Measurements from ENCODE around the gene IRAK3.
"Not testable (repeated sequence)": the region's sequence is repeated elsewhere in the genome, so short reads cannot be mapped to it uniquely, and the experiment has no call there.

Gene IRAK3

DNA sequence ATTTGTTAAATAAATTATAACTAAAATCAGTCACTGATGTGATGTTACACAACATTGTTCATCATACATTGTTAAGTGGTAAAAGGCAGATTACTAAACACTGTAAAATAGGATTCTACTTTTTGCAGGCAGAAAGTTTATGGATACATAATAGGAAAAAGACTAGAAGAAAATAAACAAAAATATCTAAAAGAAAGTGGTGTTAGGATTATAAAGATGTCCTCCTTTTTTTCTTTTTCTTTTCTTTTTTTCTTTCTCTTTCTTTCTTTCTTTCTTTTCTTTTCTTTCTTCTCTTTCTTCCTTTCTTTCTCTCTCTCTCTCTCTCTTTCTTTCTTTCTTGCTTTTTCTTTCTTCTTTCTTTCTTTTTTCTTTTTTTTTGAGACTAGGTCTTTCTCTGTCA, 73.7 kb downstream of the IRAK3 start:
- DNase-seq (ENCODE audit: low read depth): no peak

DNA sequence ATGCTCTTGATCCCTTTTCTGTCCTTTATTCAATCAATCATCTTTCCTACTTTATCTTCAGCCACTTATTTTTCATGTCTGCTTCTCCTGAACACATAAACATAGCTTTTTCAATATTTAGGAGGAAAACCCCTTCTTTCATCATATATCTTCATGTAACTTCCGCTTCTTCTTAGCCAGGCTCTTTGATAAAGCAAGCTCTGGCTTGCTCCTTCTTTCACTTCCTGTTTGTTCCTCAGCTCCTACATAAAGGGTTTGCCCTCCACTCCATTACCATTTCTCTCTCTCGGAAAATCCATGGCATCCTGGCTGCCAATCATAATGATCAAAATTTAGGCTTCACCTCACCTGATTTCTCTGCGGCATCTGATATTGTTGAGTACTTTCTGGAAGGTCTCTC, 79.5 kb downstream of the IRAK3 start:
- no peak for DNase-seq (ENCODE audit: low read depth)

DNA sequence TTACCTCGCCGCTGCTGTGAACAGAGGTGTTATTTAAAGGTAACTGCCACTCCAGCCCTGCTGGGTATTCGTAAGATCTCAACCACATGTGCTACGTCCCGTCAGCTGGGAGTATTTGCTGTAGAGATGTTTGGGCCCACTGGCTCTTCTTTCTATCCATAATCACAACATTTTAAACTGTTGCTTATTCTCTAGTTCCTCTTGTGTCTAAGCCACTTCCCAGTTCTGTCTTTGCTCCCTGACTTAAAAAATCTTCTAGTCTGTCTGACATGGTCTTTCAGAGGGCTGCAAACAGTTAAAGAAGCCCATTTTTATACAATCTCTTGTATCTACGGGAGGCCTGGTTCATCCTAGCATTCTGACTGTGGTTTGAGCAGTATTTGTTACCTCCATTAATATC, 80.1 kb downstream of the IRAK3 start:
- DNase-seq (ENCODE audit: low read depth): no peak

DNA sequence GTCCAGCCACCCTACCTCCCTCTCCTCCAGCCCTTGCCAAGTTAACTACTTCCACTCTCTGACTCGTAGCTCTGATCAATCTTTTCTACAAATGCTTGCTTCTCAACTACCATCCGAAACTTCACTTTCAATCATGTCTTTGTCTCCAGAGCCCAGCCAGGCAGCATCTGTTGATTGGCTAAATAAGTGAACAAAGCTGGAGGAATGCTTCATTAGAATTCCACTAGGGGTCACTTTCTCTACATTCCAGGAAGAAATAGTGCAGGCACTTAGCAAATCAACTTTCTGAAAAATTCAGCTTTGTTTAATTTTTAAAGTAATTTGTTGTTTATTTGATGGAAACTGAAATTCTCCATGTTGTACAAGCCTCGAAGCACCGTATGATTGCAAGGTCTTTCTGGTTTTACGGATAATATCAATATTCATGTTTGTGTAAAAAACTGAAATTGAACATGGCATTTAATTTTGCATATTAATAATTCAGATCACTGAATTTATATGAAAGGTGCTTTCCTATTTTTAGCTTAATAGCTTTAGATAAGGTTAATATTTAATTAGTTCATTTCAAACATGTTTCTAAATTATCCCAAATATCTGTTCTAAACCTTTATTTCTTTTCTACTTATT, 80.9 kb downstream of the IRAK3 start:
- DNase-seq (ENCODE audit: low read depth): no peak

DNA sequence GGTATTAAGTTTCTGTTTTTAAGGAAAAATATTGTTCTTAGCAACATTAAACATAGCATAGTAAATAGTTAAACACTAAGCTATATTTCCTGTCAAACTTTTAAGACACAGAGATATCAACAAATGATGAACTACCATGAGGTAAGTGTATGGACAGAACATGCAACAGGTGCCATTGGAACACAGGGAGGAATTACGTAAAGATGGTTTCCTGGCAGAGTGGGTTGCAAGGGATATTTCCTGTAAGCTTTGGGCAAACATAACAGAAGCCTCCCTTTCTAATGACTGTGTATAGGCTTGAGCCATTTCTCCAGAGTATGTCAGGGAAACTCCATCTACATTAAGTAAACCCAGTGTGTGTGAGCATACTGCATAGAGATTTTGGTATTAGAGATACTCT, 81.6 kb downstream of the IRAK3 start:
- no peak for DNase-seq (ENCODE audit: low read depth)

DNA sequence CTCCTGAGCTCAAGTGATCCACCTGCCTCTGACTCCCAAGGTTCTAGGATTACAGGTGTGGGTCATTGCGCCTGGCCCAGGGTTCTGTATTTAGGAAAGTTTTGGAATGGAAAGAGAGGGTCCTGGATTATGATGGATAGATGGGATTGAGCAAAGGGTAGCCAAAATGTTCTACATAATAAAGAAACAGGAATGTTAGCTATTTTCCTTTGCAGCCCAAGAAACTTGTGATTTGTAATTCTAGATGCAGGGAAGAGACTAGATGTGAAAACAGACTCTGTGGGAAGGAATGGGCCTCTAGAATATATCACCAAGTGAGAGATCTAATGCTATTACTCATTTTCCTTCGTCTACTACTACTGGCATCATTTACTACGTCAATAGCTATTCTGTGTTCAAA, 83.6 kb downstream of the IRAK3 start:
- DNase-seq (ENCODE audit: low read depth): no peak

DNA sequence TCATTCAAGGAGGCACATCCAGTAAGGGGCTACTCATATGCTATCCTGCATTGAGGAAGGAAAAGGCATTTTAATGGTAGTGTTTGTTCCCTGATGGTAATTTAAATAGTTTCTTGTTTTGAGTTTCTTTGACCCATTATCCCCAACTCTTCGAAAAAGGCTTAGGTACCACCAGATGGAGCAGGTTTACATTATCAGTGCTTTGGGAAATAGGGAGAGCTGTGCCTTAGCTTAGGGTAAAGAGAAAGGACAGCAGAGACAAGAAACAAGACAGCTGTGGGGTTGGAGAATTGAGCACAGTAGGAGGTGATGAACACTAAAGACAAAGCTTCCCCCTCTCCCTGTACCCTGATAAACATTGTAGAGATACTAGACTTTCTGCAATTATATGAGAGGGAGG, 84.1 kb downstream of the IRAK3 start:
- DNase-seq (ENCODE audit: low read depth): no peak

DNA sequence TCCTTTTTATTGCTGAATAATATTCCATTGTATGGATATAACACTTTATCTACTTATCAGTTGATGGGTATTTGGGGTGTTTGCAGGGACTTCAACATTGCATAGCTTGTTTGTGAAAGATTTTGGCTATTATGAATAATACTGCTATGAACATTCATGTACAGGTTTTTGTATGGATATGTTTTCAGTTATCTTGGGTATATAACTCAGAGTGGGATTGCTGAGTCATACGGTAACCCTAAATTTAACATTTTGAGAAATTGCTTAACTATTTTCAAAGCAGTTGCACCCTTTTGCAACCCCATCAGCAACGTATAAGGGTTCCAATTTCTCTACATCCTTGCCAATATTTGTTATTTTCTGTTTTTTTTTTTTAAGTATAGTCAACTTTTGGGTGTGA, 86.0 kb downstream of the IRAK3 start:
- DNase-seq (ENCODE audit: low read depth): no peak

DNA sequence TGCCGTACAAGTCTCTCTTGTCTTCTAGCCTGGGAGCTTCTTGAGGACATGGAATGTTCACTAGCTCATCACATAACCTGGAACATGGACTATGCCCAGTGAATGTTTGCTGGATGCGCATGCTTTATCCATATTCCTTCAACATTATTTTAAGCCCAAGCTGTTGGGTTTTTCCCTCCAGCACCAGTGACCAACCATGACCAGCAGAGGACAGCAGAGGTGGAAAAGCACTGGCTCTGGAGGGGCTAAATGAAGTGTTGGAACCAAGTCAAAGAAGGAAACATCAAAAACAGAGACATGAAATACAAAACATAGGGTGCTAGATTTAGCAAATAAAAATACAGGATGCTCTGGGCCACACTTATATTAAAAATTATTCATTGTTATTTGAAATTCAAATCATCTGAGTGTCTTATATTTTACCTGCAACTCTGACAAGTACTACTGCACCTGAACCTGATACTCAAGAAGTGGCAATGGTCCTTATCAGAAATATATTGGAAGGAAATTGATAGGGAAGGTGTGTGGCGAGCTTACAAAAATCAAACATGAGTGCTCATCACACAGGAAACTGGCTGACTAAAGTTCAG, 90.2 kb downstream of the IRAK3 start:
- DNase-seq (ENCODE audit: low read depth): peak; percentile 29

DNA sequence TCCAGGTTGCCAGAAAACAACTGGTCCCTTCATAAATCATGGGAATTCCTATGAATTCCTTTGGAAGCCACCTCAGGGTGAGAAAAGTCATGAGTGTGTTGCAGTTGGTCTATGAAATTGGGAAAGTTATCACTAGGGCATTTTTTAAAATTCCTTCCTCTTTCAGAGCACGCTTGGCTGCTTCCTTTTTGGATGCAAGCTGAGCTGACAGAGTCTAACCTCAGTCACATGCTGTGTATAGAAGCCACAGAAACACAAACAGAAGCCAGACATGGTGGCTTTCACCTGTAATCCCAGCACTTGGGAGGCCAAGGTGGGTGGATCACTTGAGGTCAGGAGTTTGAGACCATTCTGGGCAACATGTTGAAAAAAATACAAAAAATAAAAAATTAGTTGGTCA, 91.5 kb downstream of the IRAK3 start:
- DNase-seq (ENCODE audit: low read depth): no peak

DNA sequence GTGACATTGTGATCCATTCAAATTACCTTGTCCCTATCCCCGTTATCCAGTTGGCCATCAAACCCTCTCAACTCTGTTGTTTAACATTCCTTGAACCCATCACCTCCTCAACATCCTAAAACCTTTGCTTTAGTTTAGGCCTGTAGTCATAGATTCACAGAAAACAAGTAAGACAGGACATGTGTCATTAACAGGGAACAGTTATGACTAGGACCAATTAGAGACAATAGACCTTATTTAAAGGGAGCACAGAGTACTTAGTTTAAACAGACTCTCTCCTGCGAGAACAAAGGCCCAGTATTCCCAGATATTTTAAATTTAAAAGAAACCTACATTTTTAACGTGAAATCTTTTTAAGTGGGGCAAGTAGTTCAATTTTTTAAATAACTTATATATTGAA, 93.2 kb downstream of the IRAK3 start:
- DNase-seq (ENCODE audit: low read depth): no peak

DNA sequence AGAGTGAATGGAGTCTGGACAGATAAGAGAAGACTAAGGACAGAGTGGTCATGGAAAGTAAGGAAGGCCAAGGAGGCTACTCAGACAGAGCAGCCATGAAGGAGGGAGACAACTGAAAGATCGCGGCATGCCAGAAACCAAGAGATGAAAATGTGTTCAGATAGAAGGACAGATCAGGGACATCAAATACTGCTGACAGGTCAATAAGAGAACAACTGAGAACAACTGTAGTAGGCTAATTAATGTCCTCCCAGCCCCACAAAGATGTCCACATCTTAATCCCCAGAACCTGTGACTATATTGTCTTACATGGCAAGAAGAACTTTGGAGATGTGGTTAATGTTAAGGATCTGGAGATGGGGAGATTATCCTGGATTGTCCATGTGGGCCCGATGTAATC, 98.3 kb downstream of the IRAK3 start:
- DNase-seq (ENCODE audit: low read depth): no peak

DNA sequence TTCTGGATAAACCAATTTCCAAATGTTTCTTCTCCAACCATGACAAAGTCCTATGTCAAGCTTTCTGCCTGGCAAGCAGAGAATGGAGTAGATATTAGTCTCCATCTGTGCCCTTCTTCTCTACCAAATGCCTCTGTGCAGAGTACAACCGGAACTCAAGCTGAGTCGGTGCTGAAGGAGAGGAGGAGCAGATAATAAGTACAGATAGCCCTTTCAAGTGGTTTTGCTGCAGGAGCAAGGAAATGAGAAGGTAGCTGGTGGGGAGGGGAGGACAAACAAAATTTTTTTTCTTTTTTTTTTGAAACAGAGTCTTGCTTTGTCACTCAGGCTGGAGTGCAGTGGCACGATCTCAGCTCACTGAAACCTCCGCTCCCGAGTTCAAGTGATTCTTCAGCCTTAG, 99.1 kb downstream of the IRAK3 start:
- peak; percentile 25 for DNase-seq (ENCODE audit: low read depth)

DNA sequence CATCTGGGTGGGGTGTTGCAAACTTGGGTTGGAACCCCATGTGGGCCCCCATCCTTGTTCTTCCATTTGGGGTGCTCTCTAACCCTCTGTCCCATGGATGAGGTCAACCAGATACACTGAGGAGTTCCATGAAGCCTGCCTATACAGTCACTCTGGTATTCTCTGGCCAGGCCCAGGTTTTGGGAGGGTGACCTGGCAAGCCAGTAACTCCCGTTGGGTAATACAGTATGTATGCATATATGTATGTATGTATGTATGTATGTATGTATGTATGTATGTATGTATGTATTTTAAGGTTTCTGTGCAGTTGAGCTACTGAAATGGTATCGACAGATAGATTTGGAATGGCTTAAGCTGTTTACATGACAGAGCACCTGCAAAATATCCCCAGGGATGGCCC, 100.5 kb downstream of the IRAK3 start:
- DNase-seq (ENCODE audit: low read depth): no peak

DNA sequence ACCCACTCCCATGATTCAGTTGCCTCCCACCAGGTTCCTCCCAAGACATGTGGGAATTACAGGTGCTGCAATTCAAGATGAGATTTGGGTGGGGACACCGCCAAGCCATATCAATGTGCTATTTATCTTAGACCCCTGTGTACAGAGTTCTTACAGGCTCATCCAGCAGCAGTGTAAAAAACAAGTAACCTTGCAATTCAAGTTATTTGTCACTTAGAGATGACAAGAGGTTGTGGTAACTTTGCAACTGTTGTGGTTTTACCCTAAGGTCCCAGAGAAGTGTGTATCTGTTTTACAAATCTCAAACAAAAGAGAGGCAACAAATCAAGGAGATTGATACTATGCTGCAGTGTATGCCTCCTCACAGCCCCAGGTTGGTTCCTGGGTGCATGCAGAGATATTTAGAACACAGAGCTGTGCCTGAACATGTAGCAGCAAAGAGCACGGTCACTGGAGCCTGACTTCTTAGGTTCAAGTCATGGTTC, 101.7 kb downstream of the IRAK3 start:
- no peak for DNase-seq (ENCODE audit: low read depth)

DNA sequence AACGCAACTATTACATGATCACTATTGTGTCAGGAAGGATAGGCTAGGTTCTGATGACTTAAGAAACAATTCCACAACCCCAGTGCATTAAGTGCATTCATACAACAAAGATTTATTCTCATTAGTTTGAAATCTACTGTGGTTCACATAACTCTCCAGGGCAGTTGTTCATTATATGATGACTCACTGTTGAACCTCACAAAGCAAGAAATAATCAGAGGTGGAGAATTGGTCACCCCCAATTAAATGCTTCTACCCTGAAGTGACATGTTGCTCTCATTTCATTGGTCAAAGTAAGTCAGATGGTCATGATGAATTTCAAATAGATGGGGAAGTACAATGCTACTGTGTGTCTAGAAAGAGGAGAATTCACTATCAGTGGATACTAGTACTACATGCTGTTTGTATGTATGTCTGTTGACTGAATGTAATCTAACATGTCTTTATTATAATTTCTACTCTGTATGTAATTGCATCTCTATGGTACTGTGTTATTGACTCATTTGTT, 107.2 kb downstream of the IRAK3 start:
- DNase-seq (ENCODE audit: low read depth): no peak

DNA sequence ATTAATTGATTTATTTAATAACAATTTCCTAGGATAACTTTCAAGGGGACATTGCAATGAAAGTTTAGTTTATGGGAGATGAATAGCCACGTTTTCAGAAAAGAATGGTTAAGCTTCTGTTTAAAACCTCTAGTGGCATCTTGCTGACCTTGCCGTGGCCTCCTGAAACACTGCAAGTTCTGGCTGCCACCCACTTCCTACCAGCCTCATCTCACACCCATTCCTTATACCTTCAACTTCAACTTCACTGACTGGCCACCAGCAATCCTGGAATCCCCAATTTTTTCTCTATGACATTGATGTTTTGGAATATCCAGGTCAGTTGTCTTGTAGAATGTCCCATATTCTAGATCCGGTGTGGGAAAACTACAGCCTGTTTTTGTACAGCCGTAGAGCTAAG, 108.1 kb downstream of the IRAK3 start:
- DNase-seq (ENCODE audit: low read depth): no peak

DNA sequence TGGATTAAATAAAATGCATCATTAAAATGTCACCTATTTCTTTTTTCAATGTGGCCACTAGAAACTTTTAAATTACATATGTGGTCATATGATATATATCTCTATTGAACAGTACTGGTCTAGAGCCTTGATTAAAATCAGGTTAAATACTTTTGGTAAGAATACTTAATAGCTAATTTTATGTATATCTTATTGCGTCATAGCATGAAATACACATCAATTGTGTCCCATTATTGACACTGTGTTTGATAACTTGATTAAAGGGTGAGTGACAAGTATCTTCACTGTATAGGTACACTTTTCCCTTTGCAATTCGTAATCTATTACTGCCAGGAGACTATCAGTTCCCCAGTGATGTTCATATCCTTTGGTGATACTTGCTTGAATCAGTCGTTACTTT, 108.9 kb downstream of the IRAK3 start:
- no peak for DNase-seq (ENCODE audit: low read depth)

DNA sequence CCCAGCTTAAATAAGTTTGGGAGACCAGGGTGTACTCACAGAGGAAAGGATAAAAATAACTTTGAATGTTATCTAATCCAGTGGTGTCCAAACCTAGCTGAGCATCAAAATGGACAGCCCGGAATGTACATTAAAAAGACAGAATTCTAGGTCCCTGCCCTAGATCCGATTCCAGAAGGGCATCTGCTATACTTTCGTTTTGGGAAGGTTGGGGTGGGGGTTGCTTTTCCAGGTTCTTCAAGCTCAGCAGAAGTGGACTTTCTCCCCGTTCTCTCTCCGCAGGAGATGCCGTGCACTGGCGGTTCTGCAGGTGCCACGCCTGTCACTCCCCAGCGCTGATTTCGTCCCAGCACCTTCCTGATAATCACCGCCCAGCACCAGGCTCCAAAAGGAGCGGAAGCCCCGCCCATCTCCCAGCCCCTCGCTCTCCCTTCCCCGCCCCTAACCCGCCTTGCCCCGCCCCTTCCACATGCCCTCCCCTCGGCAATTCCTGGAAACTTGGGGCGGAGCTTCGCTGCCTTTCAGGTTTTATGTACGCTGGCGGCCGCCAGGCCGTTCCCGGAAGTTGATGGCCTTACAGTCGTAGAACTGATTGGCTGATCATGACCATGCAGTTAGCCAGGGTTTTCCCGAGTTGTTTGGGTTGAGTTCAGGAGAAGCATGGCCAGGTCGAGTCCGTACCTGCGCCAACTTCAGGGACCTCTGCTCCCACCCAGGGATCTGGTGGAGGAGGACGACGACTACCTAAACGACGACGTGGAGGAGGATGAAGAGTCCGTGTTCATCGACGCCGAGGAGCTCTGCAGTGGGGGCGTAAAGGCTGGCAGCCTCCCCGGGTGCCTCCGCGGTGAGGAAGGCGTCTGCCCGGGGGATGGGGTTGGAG, 113.2 kb downstream of the IRAK3 start, which contains the start of gene HELB:
HELB (plus strand) TSS at position 550 of the 883 bp plus-strand sequence; CDS start at position 661, 111 bp downstream.
- peak; percentile 98 for DNase-seq (ENCODE audit: low read depth)

DNA sequence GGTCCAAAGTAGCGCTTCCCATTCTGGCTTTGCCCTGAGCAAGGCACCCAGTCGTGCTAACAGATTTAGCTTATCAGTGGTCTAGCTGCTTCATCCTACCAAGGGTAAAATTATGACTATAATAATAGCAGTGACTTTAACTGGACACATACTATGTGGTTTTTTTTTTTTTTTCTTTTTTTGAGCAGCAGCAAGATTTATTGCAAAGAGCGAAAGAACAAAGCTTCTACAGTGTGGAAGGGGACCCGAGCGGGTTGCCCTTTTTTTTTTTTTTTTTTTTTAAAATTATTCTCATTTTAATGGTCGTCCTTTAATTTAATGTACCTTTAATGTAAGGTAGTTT, 113.8 kb downstream of the IRAK3 start:
- no peak for DNase-seq (ENCODE audit: low read depth)

DNA sequence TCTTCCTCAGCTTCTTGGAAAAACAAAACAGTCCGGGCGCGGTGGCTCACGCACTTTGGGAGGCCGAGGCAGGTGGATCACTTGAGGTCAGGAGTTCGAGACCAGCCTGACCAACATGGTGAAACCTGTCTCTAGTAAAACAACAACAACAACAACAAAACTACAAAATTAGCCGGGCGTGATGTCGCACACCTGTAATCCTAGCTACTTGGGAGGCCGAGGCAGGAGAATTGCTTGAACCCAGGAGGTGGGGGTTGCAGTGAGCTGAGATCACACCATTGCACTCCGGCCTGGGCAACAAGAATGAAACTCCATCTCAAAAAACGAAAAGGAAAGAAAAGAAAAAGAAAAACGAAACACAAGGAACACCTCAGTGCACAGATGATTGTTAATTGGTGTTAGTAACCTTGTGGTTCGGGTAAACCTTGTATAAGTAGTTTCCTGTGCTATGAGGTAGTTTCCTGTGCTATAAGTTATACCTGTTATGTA, 114.3 kb downstream of the IRAK3 start:
- DNase-seq (ENCODE audit: low read depth): not testable (repeated sequence)

Measured in activated T-cell treated with anti-CD3 and anti-CD28 coated beads for 1 hour (primary cell).